Liver (tissue), 9 donors: Measurements from ENCODE around the gene MORN4. TPM values are rescaled to one million over a fixed set of nuclear protein-coding genes. Genes with fewer than 3 reads are reported as not detected.

Experiments
- DNase-seq: peaks from one replicate; pipeline ENCODE4 v3.0.0-alpha.2; 2017; ENCODE audit warnings: low spot score
- H3K27ac ChIP-seq, 2 donors: one replicate each; pipeline ENCODE4 v1.7.0; 2013; ENCODE audit warnings: inconsistent platforms in 2 of 2, low read length in 2 of 2, control low read depth in 1 of 2, low read depth in 1 of 2, mild to moderate bottlenecking in 1 of 2
- H3K27me3 ChIP-seq, 4 donors: one replicate each; pipeline versions ENCODE4 v1.6.1 to v1.7.0; 2013; ENCODE audit warnings: low read length in 3 of 4, inconsistent platforms in 1 of 4, mild to moderate bottlenecking in 1 of 4, moderate library complexity in 1 of 4; ENCODE audit not compliant: control insufficient read depth in 4 of 4, insufficient read depth in 4 of 4
- H3K36me3 ChIP-seq, 4 donors: one replicate each; pipeline versions ENCODE4 v1.6.1 to v1.7.0; 2013; ENCODE audit warnings: low read length in 3 of 4, mild to moderate bottlenecking in 3 of 4, low read depth in 1 of 4, moderate library complexity in 1 of 4; ENCODE audit not compliant: control insufficient read depth in 4 of 4, insufficient read depth in 3 of 4
- H3K4me1 ChIP-seq, 4 donors: one replicate each; pipeline versions ENCODE4 v1.6.1 to v1.7.0; 2013; ENCODE audit warnings: low read length in 3 of 4, mild to moderate bottlenecking in 3 of 4, moderate library complexity in 1 of 4; ENCODE audit not compliant: control insufficient read depth in 4 of 4, insufficient read depth in 4 of 4
- H3K4me3 ChIP-seq, 3 donors: one replicate each; pipeline versions ENCODE4 v1.6.1 to v1.7.0; 2013; ENCODE audit warnings: low read length in 3 of 3, control low read depth in 1 of 3, low read depth in 1 of 3, mild to moderate bottlenecking in 1 of 3
- H3K9ac ChIP-seq, 2 donors: one replicate each; pipeline ENCODE4 v1.7.0; 2013; ENCODE audit warnings: low read length in 2 of 2, mild to moderate bottlenecking in 2 of 2, moderate library complexity in 2 of 2, control low read depth in 1 of 2, low read depth in 1 of 2
- H3K9me3 ChIP-seq, 4 donors: one replicate each; pipeline versions ENCODE4 v1.6.1 to v1.7.0; 2013; ENCODE audit warnings: low read length in 3 of 4; ENCODE audit not compliant: control insufficient read depth in 4 of 4
- ATF3 ChIP-seq: IDR thresholded peaks from 2 replicates; pipeline ENCODE4 v1.6.1; 2016; ENCODE audit warnings: antibody characterized with exemption
- CTCF ChIP-seq: fragments of 150-350 bp; IDR thresholded peaks from 2 replicates; pipeline ENCODE4 v1.5.1; 2017; ENCODE audit warnings: improper control_type of control experiment, low read depth, low read length; ENCODE audit not compliant: missing input control
- EGR1 ChIP-seq, 2 donors: IDR thresholded peaks; 2 replicates each; pipeline ENCODE4 v1.6.1; 2016 to 2018; ENCODE audit warnings: antibody characterized with exemption in 2 of 2, low read depth in 2 of 2
- FOXA2 ChIP-seq: IDR thresholded peaks from 2 replicates; pipeline ENCODE4 v1.6.1; 2016; ENCODE audit warnings: antibody characterized with exemption
- HNF4G ChIP-seq: IDR thresholded peaks from 2 replicates; pipeline ENCODE4 v1.6.1; 2016; ENCODE audit warnings: antibody characterized with exemption
- MAX ChIP-seq: IDR thresholded peaks from 2 replicates; pipeline ENCODE4 v1.6.1; 2016; ENCODE audit warnings: antibody characterized with exemption
- NR2F2 ChIP-seq: IDR thresholded peaks from 2 replicates; pipeline ENCODE4 v1.6.1; 2016; ENCODE audit warnings: antibody characterized with exemption
- REST ChIP-seq: IDR thresholded peaks from 2 replicates; pipeline ENCODE4 v1.6.1; 2016; ENCODE audit warnings: antibody characterized with exemption, mild to moderate bottlenecking
- TAF1 ChIP-seq: conservative IDR thresholded peaks from 2 replicates; pipeline ENCODE4 v1.6.1; 2016; ENCODE audit warnings: antibody characterized with exemption, mild to moderate bottlenecking
- WGBS: extraction: QIAGEN DNeasy Blood & Tissue Kit; methylation state at CpG from one replicate; pipeline ENCODE4 v1.1.7; 2013; 5-methylcytosine and 5-hydroxymethylcytosine counted together
- polyA plus RNA-seq, 2 donors: library from polyadenylated mRNA; stranded (reverse) in 1 of 2; unstranded in 1 of 2; fragments of 200-250 nt in 1 of 2; fragments of >200 nt in 1 of 2; fragmentation: Nextera tagmentation in 1 of 2; extraction: Ambion mirVana in 1 of 2; gene quantifications; one replicate each; pipeline versions ENCODE4 v1.2.1 to v1.2.3, GENCODE V29; 2013 to 2015
- total RNA-seq, 2 donors: library from RNA; depleted of rRNA; stranded (reverse); fragments of >200 nt; gene quantifications; one replicate each; pipeline ENCODE4 v1.2.3, GENCODE V29; 2014
- donor health status: healthy.
- donor health status: healthy.
- donor health status: healthy.
- donor health status: healthy.
- donor health status: healthy.

Gene MORN4
- total and polyA plus RNA-seq, 4 donors = 0.42 to 3.1 (median 2.1) TPM

- DNase-seq = no peak
- Histone ChIP-seq H3K9me3 (no peaks in the 10 kb centered on the region), H3K27ac (no peak overlapping the region), H3K36me3 (peaks cover 0 to 10% (median 5%) of the 10 kb centered on the region in 4 donors), H3K27me3 (no peaks in the 10 kb centered on the region), H3K4me3 (no peak overlapping the region), H3K9ac (no peak overlapping the region), H3K4me1 (peaks cover 3 to 11% (median 9%) of the 10 kb centered on the region in 4 donors)
- 96% methylated on average over 19 of the region's 19 CpGs for WGBS
- TF ChIP-seq FOXA2 = no peak
- no peak for TF ChIP-seq ATF3
- no peak for TF ChIP-seq TAF1
- TF ChIP-seq REST = no peak
- no peak for TF ChIP-seq NR2F2
- TF ChIP-seq CTCF = no peak
- TF ChIP-seq EGR1 (IDR thresholded peaks at IDR 0.05; ENCODE audit: low read depth in 2 of 2) = no peak
These were observed 34.7 kb downstream of the MORN4 start for GRCh38 chr10:97598407-97599271.

GRCh38 chr10:97597778-97598177 lies 35.5 kb downstream of the MORN4 start:
- Histone ChIP-seq H3K9ac (no peak overlapping the region), H3K36me3 (peaks cover 0 to 10% (median 4%) of the 10 kb centered on the region in 4 donors), H3K27me3 (no peaks in the 10 kb centered on the region), H3K4me3 (no peak overlapping the region), H3K9me3 (no peaks in the 10 kb centered on the region), H3K27ac (no peak overlapping the region), H3K4me1 (peaks cover 3 to 11% (median 9%) of the 10 kb centered on the region in 4 donors)
- WGBS = 93% methylated on average over 2 of the region's 2 CpGs
- DNase-seq = no peak
- no peak for TF ChIP-seq MAX
- TF ChIP-seq HNF4G = no peak
- no peak for TF ChIP-seq TAF1
- no peak for TF ChIP-seq FOXA2
- TF ChIP-seq REST = no peak
